GM21737 (cell line): ENCODE results near the gene C5orf34.
"Not testable (repeated sequence)": the region's sequence is repeated elsewhere in the genome, so short reads cannot be mapped to it uniquely, and the experiment has no call there.

Source experiments
- ATAC-seq: cut with Tn5 transposase; IDR thresholded peaks from one replicate; pipeline ENCODE4 v1.9.1; 2021; ENCODE audit warnings: mild to moderate bottlenecking, moderate library complexity; ENCODE audit not compliant: unreplicated experiment

C5orf34 gene

DNA sequence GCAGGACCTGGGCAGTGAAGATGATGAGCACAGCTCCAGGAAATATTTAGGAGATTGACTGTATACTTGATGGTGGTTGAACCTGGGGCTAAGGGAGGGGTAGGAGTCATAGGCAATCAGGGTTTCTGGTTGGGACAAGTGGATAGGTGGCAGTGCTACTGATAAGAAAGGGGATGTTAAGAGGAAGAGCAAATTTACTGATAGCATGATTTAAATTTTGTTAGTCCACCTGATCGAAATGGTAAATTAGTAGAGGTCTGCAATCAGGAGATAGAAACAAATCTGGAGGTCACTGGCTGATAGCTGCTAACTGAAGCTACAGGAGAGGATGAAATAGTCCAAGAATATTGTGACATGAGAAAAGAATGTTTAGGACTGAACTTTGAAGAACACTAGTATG, 5.7 kb upstream of the C5orf34 start:
- no peak for ATAC-seq

DNA sequence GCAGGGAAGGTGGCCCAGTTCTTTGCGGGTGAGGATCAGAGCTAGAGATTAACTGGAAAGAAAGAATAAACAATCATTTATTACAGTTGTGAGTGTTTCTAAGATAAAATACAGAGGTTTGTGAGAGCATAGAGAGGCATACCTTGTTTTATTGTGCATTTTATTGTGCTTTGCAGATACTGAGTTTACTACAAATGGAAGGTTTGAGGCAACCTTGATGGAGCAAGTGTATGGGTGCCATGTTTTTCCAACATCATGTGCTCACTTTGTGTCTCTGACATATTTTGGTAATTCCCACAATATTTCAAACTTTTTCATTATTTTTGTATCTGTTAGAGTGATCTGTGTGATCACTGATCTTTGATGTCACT, 715 bp upstream of the C5orf34 start:
- no peak for ATAC-seq

DNA sequence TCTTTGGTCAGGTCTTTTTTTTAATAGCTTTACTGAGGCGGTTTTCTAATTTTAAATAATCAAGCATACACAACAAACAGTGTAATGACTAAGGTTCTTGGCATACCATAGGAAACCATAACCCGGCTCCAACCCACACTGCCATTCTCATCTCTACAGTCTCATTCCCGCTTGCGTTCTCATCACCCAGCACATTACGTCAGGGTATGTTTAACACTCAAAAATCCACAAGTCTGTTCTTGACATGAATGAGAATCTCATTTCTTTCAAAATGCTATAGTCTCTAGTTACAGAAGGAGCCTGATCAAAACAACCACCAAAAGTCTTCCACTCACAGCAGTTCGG, 505 bp downstream of the C5orf34 start:
- peak; percentile 19 for ATAC-seq

DNA sequence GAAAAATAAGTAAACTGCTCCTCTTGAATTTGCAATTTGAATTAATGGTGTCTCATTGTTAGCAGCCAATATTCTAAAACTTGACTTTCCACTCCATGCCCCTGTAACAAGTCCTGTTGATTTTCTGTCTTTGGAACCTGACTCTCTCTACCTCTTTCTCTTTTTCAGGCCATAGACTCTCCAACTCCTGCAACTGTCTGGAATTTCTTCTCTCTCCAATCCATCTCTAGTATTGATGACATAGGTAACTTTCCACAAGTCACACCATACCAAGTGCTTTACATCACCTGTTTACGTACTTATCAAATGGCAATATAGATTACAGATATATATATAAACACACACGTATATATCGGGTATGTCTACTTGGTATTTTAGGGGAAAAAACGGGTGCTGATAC, 923 bp downstream of the C5orf34 start:
- no peak for ATAC-seq

DNA sequence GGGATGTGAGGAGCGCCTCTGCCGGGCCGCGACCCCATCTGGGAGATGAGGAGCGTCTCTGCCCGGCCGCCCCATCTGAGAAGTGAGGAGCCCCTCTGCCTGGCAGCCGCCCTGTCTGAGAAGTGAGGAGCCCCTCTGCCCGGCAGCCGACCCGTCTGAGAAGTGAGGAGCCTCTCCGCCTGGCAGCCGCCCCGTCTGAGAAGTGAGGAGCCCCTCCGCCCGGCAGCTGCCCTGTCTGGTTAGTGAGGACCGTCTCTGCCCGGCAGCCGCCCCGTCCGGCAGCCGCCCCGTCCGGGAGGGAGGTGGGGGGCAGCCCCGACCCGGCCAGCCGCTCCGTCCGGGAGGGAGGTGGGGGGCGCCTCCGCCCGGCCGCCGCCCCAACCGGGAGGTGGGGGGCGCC, 3.9 kb downstream of the C5orf34 start:
- ATAC-seq, result not testable (repeated sequence)

DNA sequence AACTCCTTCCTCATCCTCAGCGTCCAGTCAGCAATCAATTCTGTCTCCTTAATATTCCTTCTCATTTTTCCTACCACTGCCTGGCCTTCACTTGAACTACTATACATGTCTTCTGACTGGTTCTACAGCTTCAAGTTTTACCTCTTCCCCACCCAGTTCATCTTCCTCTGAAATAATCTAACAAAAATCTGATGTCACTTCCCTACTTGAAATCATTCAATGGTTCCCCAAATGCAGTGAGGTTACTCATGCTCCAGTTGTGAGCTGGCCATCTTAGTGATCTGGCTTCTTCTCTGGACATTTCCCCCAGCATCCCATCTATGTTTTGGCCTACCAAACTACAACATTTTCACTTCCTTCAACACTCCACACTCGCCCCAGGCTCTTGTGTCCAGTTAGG, 16.4 kb downstream of the C5orf34 start:
- no peak for ATAC-seq

- no peak for ATAC-seq
Measured at GRCh38 chr5:43497311-43498104, 17.4 kb downstream of the C5orf34 start.

GRCh38 chr5:43491326-43491725, 23.6 kb downstream of the C5orf34 start:
- no peak for ATAC-seq

DNA sequence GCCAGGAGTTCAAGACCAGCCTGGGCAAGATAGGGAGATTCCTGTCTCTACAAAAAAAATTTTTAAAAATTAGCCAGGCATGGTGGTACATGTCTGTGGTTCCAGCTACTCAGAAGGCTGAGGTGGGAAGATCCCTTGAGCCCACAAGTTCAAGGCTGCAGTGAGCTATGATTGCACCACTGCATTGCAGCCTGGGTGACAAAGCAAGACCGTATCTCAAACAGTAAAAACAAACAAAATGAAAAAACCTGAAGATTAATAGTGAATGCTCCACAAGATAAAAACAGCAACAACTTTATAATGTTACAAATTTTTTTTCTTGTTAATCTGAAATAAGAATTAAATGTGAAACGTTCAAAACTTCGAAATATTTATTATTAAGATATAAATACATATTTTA, 28.6 kb downstream of the C5orf34 start:
- ATAC-seq, result no peak

DNA sequence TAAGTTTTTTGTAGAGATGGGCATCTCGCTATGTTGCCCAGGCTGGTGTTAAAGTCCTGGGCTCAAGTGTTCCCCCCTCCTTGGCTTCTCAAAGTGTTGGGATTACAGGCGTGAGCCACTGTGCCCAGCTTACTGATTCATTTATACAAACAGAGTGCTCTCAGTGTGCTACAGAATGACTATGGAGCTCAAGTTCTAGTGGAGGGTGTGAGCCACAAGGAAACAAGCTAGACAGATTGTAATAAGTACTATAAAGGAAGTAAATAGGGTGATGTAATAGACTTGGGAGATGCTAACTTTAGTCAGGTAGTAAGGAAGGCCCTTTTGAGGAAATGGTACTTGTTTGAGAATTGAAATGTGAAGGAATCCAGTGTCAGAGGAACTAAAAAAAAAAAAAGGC, 29.5 kb downstream of the C5orf34 start:
- ATAC-seq, result no peak

DNA sequence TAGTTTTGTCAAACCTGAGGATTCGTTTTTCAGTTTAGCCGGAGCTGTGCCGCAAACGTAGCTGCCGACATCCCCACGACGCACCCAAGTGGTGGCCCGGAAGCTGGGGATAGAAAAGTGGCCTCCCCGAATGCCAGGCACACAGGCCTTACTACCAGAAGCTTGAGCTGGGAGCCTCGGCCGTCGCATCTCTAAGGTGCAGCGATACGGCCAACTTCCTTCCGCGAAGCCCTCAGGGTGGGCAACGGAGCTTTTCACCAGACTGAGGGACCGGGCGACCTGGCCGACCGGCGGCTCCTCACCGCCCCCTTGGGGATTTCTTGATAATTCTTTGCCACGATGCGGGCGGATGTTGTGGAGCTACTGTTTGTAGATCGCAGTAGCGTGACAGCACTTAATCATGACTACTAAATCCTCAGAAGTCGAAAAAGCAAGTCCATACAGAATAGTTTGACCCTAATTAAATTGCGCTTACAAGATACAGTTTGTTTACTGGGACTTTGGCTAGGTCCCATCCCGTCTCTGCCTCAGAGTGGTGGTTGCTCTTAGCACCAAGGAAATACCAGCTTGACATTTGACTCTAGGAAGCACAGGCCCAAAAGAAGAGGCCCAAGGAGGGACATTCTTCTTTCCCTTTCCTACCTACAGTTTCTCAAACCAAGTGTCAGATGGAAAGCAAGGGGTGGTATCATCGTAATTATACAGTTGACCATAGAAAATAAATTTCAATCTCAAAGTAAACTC, 30.7 kb downstream of the C5orf34 start:
- ATAC-seq, result peak; percentile 70

GRCh38 chr5:43483298-43484105, 31.4 kb downstream of the C5orf34 start, which contains the start of gene TMEM267:
TSS of gene TMEM267 (minus strand) at chr5:43483865. CDS start at chr5:43453969, 29,896 bp downstream.
- peak; percentile 89 for ATAC-seq

GRCh38 chr5:43482490-43483297, 32.3 kb downstream of the C5orf34 start:
- ATAC-seq, result no peak

DNA sequence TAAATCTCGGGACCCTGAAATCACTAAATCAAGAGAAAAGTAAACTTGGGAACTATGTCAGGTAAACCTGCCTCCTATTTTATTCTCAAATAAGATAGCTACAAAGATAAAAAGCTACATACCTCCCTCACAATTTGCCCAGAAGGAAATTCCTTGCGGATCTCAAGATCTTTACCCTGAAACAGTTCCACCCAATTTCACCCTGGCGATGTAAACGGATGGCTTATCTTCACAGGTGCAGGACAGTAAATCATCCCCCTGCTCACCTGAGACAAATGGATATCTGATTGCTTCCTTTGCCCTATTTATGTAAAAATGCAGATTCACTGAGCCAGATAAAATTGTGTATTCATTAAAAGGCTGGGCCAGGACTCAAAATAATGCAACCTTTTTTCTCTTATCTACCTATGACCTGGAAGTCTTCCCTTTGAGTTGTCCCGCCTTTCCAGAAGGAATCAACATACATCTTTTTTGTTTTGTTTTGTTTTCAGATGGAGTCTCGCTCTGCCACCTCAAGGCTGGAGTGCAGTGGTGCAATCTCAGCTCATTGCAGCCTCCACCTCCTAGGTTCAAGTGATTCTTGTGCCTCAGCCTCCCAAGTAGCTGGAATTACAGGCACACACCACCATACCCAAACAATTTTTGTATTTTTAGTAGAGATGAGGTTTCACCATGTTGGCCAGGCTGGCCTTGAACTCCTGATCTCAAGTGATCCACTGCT, 45.1 kb downstream of the C5orf34 start:
- ATAC-seq, result no peak

DNA sequence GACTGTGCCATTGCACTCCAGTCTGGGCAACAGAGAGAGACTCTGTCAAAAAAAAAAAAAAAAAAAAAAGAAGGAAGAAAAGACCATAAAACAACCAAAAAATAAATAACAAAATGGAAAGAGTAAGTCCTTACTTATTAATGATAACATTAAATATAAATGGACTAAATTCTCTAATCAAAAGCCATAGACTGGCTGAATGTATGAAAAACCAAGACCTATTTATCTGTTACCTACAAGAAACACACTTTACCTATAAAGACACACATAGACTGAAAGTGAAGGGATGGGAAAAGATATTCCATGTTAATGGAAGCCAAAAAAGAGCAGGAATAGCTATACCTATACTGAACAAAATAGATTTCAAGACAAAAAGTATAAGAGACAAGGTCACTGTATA, 47.8 kb downstream of the C5orf34 start:
- ATAC-seq, result no peak

- not testable (repeated sequence) for ATAC-seq
Measured at GRCh38 chr5:43465455-43465854, 49.5 kb downstream of the C5orf34 start.

GRCh38 chr5:43461066-43461465, 53.9 kb downstream of the C5orf34 start:
- no peak for ATAC-seq

DNA sequence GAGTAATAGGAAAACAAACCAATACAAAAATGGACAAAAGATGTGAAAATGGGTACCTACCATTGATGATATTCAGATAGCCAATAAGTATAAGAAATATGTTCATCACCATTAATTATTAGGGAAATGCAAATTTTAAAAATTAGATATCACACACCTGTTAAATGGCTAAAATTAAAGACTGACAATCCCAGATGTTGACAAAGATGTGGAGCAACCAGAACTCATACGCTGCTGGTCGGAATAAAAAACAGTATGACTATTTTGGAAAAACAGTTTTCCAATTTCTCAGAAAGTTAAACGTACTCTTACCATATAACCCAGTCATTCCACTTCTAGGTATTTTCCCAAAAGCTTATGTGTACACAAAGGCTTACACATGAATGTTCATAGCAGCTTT, 58.4 kb downstream of the C5orf34 start:
- no peak for ATAC-seq

DNA sequence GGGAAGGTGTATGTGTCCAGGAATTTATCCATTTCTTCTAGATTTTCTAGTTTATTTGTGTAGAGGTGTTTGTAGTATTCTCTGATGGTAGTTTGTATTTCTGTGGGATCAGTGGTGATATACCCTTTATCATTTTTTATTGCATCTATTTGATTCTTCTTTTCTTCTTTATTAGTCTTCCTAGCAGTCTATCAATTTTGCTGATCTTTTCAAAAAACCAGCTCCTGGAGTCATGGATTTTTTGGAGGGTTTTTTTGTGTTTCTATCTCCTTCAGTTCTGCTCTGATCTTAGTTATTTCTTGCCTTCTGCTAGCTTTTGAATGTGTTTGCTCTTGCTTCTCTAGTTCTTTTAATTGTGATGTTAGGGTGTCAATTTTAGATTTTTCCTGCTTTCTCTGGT, 73.4 kb downstream of the C5orf34 start:
- not testable (repeated sequence) for ATAC-seq

GRCh38 chr5:43437062-43437660, 77.8 kb downstream of the C5orf34 start:
- no peak for ATAC-seq
